Stimulated activated CD4-positive, alpha-beta T cell treated with anti-CD3 and anti-CD28 coated beads, Interleukin-4, amount 100 ng/mL, for 4 hours (primary cell): ENCODE measurements around the gene BRCC3.
A peak's percentile ranks its signal among the peaks of the same experiment; 100 is the strongest.

Source experiments
- DNase-seq, 2 experiments: peaks; one replicate each; pipeline ENCODE4 v3.0.0-alpha.2; 2020

Gene BRCC3

GRCh38 chrX:155148724-155149537 lies 77.6 kb downstream of the BRCC3 start:
- DNase-seq: peak; percentile 1 to 2

- no peak for DNase-seq
Observed at GRCh38 chrX:155169881-155170280, 98.6 kb downstream of the BRCC3 start.
